IPS-15b (cell line): Measurements from ENCODE around the gene LCN12.

Experiments
- H3K27me3 ChIP-seq: one replicate; pipeline ENCODE4 v1.6.1; 2013; ENCODE audit warnings: low read length; ENCODE audit not compliant: control insufficient read depth, insufficient read depth
- H3K36me3 ChIP-seq: one replicate; pipeline ENCODE4 v1.6.1; 2013; ENCODE audit warnings: low read length; ENCODE audit not compliant: control insufficient read depth, insufficient read depth
- H3K4me1 ChIP-seq: one replicate; pipeline ENCODE4 v1.6.1; 2013; ENCODE audit warnings: mild to moderate bottlenecking, low read length; ENCODE audit not compliant: control insufficient read depth, insufficient read depth
- H3K4me3 ChIP-seq: one replicate; pipeline ENCODE4 v1.5.1; 2013; ENCODE audit warnings: low read depth, low read length
- H3K9ac ChIP-seq: one replicate; pipeline ENCODE4 v1.6.1; 2013; ENCODE audit warnings: low read depth, mild to moderate bottlenecking, low read length
- H3K9me3 ChIP-seq: one replicate; pipeline ENCODE4 v1.6.1; 2013; ENCODE audit warnings: mild to moderate bottlenecking, low read length; ENCODE audit not compliant: control insufficient read depth, insufficient read depth

Gene LCN12

DNA sequence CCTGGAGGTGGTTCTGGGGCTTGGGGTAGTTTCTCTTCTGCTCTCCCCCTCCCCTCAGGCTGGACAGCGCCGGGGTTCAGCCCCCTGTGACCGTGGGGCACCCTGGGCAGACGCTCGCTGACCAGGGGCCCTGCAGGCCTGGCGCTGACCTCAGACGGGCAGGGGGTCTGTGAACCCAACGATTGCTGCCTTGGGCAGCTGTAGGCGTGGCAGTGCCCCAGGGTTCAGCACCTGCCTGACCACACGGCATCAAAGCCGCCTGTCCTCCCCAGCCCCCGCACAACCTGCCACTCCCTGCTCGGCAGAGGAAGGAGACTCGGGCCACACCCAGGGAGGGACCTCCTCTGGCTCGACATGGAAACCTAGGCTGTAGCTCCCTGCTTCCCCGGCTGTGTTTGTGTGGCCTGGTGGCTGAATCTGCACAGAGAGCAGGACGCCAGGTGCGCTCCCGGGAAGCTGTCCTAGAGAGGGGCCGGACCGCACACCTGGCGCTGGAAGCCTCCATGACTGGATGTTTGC, 12.2 kb downstream of the LCN12 start:
- peaks cover 7% of the 10 kb centered on the region for H3K4me1 ChIP-seq
- no peaks in the 10 kb centered on the region for H3K9me3 ChIP-seq
- no peaks in the 10 kb centered on the region for H3K36me3 ChIP-seq
- H3K9ac ChIP-seq, result no peak overlapping the region
- H3K4me3 ChIP-seq, result no peak overlapping the region
- no peaks in the 10 kb centered on the region for H3K27me3 ChIP-seq

DNA sequence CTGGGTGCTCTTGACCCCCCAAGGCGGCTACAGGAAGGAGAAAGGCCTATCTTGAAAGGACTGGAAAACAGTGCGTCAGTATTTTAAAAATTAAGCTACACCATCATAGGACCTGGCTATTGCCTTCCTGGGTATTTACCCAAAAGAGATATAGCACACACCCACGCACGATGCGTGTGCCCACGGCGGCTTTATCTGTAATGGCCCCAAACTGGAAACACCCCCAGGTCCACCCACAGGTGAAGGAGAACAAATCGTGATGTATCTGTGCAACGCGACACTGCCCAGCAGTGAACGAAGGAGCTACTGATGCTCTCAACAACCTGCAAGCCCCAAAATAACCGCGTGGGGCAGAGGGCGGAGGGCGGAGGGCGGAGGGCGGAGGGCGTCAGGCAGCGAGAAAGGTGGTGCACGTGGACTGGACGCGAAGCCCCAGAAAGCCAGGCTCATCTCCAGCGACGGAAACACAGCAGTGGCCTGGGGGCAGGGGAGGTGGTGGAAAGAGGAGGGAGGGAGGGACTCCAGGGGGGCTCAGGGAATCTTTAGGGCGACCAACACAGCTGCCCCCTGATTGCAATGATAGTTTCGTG, 12.9 kb downstream of the LCN12 start:
- H3K9ac ChIP-seq, result no peak overlapping the region
- H3K27me3 ChIP-seq, result no peaks in the 10 kb centered on the region
- H3K4me3 ChIP-seq, result no peak overlapping the region
- H3K4me1 ChIP-seq, result peaks cover 7% of the 10 kb centered on the region
- no peaks in the 10 kb centered on the region for H3K36me3 ChIP-seq
- no peaks in the 10 kb centered on the region for H3K9me3 ChIP-seq

DNA sequence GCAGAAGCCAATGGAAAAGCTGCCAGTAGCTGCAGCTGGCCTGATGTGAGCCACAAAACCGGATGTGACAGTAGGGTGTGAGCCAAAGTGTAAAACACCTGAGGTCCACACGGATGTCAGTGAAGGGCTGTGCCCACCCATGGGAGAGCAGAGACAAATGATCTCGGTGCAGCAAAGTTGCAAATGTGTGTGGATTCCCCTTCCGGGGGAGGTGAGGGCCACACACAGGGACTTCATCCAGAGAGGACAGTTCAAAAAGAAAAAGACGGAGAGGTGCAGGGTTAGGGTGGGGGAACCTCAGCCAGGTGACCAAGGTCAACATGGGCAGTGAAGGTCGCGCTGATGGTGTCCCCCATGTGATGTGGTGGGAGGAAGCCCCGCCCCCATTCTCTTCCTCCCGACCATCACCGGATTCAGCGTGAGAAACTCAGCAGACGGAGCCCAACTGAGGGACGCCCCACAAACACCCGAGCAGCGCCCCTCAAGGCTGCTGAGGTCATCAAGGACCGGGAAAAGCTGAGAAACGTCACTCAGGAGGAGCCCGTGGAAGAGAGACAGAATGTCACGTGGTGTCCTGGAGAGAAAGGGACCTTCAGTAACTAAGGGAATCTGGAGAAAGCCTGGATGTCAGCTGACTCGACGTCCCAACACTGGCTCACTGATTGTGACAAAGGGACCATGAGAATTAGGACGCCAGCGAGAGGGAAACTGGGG, 13.9 kb downstream of the LCN12 start:
- Histone ChIP-seq H3K9ac (no peak overlapping the region), H3K4me3 (no peak overlapping the region), H3K36me3 (no peaks in the 10 kb centered on the region), H3K9me3 (no peaks in the 10 kb centered on the region), H3K27me3 (no peaks in the 10 kb centered on the region), H3K4me1 (peaks cover 7% of the 10 kb centered on the region)

DNA sequence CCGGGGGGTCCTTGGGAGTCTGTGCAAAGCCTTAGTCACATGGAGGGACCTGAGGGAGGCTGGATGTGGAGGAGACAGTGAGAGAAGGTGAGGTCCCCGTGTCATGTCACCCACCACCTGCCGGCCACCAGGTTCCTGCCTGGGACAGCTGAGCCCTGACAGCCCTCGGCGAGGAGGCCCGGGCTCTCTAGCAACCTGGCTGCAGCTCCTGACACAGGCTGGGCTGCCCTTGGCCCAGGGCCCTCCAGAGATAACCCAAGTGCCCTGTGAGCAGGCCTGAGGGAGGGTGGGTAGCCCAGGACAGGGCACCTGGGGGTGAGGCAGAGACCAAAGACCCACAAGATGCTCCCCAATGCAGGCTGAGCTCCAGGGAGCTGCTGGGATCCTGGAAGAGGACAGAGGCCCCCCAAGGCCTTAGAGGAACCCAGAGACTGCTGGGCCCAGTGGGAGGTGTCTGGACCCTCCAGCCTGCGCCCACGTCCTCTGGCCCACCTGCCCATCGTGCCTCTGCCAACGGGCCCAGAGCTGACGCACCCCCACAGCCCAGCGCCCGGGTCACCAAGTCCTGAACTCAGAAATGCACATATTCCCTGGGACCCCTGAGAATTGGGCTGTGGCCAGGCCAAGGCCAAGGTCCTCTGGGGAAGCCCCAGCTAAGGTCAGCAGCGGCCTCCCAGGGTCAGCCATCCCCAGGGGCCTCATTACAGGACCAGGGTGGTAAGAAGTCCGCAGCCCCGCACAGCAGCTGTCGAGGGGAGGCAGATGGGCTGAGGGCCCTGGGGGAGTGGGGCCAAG, 16.5 kb downstream of the LCN12 start:
- H3K4me1 ChIP-seq, result peaks cover 7% of the 10 kb centered on the region
- no peaks in the 10 kb centered on the region for H3K36me3 ChIP-seq
- no peak overlapping the region for H3K9ac ChIP-seq
- no peak overlapping the region for H3K4me3 ChIP-seq
- H3K27me3 ChIP-seq, result no peaks in the 10 kb centered on the region
- no peaks in the 10 kb centered on the region for H3K9me3 ChIP-seq

DNA sequence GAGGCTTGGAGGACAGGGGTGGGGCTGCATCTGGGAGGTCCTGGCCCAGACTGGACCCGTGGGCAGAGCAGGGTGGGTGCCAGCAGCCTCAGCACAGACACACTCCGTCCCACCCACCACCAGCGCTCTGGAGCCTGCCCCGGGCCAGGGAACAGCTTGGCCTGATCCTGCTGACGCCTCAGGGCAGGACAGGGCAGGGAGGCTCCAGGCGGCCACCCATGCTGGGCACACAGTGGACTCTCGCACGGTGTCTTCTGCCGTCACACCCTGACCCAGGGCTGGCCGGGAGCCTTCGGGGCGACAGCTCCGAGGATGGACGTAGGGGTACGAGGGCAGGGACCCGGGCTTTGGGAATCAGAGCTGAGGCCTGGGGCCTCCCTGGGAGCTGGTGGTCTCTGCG, 17.1 kb downstream of the LCN12 start:
- Histone ChIP-seq H3K9ac (no peak overlapping the region), H3K4me1 (peaks cover 7% of the 10 kb centered on the region), H3K9me3 (no peaks in the 10 kb centered on the region), H3K4me3 (no peak overlapping the region), H3K36me3 (no peaks in the 10 kb centered on the region), H3K27me3 (no peaks in the 10 kb centered on the region)

DNA sequence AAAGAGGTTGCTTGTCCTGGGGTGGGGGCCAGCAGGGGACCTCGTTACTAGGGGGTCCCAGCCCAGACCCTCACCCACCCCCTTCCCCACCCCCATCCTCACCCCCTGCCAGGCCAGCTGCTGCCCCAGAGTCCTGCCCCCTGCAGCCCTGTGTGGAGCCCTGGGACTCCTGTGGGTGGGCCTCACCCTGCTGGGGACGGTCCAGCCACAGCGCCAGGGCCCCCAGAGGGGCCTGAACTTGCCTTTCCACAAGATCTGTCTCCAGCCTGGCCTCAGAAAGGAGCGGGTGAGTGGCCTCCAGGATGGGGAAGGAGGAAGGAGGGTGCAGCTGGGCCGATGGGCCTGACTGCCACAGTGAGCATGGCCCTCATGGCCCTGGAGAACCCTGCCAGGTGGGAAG, 17.7 kb downstream of the LCN12 start:
- Histone ChIP-seq H3K4me1 (peaks cover 7% of the 10 kb centered on the region), H3K9me3 (no peaks in the 10 kb centered on the region), H3K27me3 (no peaks in the 10 kb centered on the region), H3K36me3 (no peaks in the 10 kb centered on the region), H3K9ac (no peak overlapping the region), H3K4me3 (no peak overlapping the region)

DNA sequence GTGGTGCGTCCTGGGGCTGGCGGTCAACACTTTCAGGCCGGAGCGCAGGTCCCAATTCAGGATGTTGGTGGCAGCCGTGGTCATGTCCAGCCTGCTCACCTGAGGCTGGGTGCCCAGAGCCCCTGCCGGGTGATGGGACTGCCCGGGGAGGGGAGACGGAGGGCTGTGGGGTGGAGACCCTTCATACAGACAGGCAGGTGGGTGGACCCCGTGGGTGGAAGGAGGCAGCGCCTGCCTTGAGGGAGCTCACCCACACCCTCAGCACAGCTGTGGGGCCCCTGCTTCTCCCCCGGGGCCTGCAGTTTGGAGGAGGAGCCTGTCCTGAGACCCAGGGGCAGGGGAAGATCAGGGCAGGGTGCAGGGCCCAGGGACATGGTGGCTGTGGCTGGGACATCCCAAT, 18.3 kb downstream of the LCN12 start:
- Histone ChIP-seq H3K9me3 (no peaks in the 10 kb centered on the region), H3K4me1 (peaks cover 7% of the 10 kb centered on the region), H3K36me3 (no peaks in the 10 kb centered on the region), H3K4me3 (no peak overlapping the region), H3K9ac (no peak overlapping the region), H3K27me3 (no peaks in the 10 kb centered on the region)

DNA sequence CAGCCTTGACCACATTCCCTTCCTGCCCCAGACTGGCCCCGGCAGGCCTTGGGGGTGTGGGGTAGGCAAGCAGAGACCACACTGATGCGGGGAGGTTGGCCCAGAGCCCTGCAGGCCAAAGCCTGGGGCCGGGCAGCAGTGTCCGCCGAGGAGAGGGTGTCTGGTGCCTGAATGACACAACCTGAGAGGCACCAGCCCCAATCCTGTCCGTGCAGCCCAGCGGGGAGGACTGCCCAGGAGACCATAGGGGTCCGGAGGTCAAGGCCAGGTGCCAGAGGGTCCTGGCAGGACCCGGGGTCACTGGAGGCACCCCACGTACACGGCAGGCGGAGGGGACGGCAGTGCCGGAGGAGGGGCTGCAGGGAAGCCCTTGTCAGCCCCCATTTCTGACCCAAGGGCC, 19.7 kb downstream of the LCN12 start:
- Histone ChIP-seq H3K4me3 (no peak overlapping the region), H3K27me3 (no peaks in the 10 kb centered on the region), H3K9ac (no peak overlapping the region), H3K4me1 (no peaks in the 10 kb centered on the region), H3K9me3 (no peaks in the 10 kb centered on the region), H3K36me3 (no peaks in the 10 kb centered on the region)

DNA sequence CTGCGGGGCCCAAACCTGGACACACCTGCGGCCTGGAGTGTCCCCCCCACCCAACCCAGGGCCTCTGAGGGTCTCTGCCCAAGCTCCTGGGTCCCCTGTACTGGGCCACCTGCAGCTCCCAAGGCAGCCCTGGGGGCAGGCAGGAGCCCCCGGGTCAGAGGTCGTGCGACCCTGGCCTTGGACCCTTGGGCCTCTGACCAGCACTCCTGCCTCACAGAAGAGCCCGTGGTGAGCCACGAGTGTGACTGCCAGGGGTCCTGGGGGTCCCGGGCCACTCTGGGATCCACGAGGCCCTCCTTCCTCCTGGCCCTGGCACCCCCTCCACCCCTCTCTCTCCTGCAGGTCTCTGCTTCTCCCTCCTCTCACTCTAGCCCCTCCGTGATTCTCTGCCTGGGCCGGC, 20.3 kb downstream of the LCN12 start:
- Histone ChIP-seq H3K27me3 (no peaks in the 10 kb centered on the region), H3K36me3 (no peaks in the 10 kb centered on the region), H3K4me3 (no peak overlapping the region), H3K4me1 (no peaks in the 10 kb centered on the region), H3K9ac (no peak overlapping the region), H3K9me3 (no peaks in the 10 kb centered on the region)

DNA sequence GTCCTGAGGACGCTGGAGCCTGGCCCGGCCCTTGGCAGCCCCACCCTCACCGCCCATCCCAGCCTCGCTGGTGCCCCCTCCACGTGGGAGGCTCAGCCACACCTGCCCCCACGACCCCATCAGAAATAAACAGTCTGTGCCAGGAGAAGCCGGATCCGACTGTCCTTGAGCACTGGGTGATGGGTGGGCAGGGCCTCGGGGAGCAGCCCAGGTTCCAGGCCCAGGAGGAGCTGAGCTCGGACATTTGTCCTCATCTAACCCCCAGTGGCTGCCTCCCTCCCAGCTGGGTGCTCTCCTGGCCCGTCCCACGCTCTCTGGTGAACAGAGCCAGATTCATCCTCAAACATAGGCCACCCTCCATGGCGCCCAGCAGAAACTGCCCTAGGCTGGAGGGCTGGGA, 20.7 kb downstream of the LCN12 start:
- Histone ChIP-seq H3K4me3 (no peak overlapping the region), H3K27me3 (no peaks in the 10 kb centered on the region), H3K4me1 (no peaks in the 10 kb centered on the region), H3K9me3 (no peaks in the 10 kb centered on the region), H3K9ac (no peak overlapping the region), H3K36me3 (no peaks in the 10 kb centered on the region)

DNA sequence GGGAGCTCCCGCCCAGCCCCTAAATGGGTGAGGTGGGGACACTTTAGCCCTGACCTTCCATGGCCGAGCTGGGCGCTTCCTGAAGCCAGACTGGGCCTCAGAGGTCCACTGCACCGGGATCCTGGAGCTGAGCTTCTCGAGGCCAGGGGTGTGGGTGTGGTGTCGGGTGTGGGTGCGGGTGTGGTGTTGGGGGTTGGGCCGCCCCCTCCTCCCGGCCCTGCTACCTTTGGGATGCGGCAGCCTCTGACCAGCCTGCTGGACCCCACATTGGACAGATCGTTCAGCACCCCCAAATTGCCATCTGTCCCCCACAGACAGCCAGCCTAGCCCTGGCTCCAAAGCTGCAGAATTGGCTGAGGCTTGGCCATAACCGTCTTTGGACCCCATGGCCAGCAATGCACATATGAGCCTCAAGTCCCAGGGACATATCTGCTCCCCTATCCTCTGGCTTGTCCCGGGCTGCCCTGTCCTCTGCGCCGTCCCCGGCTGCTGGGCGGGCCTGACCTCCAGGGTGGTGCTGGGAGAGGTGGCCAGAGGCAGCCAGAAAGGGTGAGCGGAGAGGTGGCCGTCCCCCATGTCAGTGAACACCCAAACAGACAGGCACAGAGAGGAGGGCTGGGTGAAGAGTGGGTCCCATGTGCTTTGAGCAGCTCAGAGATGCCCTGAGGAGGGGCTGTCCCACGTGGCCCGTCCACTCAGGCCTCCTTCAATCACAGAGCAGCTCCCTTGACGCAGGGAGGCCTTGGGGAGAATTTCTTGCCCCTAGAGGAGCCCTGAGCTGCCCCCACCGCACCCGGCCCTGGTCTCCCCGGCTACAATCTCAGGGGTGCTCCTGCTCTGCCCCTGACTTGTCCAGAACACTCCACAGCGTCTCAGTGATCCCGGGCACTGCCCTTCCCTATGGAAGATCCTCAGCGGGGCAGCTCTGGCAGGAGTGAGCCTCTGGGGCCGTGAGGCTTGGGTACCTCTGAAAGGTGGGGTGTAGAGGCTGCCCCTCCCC, 21.8 kb downstream of the LCN12 start:
- Histone ChIP-seq H3K9me3 (no peaks in the 10 kb centered on the region), H3K4me3 (no peak overlapping the region), H3K36me3 (no peaks in the 10 kb centered on the region), H3K4me1 (no peaks in the 10 kb centered on the region), H3K27me3 (no peaks in the 10 kb centered on the region), H3K9ac (no peak overlapping the region)
